ENCODE results near the gene NAALADL2. TPM values are rescaled to one million over a fixed set of nuclear protein-coding genes. Genes with fewer than 3 reads are reported as not detected.

Gene NAALADL2
- total and polyA plus RNA-seq, 2 donors (not counting 1 experiment from before 2014, with no cell fraction given) = 8.8 to 11.6 TPM

GRCh38 chr3:175257123-175257522 is 398.0 kb downstream of the NAALADL2 start:
- Histone ChIP-seq H4K20me1 (ENCODE audit: control insufficient read depth, extremely low read depth, insufficient read depth, low read length) (no peaks in the 10 kb centered on the region), H2AFZ (ENCODE audit: low read length) (no peak overlapping the region), H3K9me3 (ENCODE audit: control insufficient read depth, insufficient read depth, low read depth, low read length) (no peaks in the 10 kb centered on the region), H3K27ac (ENCODE audit: insufficient read depth, low read length) (no peak overlapping the region), H3K4me1 (ENCODE audit: control insufficient read depth, extremely low read depth, insufficient read depth, low read length) (peaks cover 2% of the 10 kb centered on the region), H3K27me3 (ENCODE audit: control insufficient read depth, insufficient read depth, low read length) (no peaks in the 10 kb centered on the region), H3K79me2 (ENCODE audit: control insufficient read depth, insufficient read depth, low read length) (no peaks in the 10 kb centered on the region), H3K4me3 (replicated peaks in 1 of 4; ENCODE audit: control extremely low read depth in 1 of 4, insufficient read depth in 1 of 4, low read depth in 3 of 4, low read length in 4 of 4) (no peak overlapping the region), H3K4me2 (ENCODE audit: extremely low read depth, insufficient read depth, low read length) (no peak overlapping the region), H3K36me3 (ENCODE audit: control insufficient read depth, insufficient read depth, low read length) (no peaks in the 10 kb centered on the region), H3K9ac (ENCODE audit: insufficient read depth, low read length) (no peak overlapping the region)
- no peak for TF ChIP-seq EZH2 (IDR thresholded peaks at IDR 0.05; ENCODE audit: low read length, missing control alignments)
- no peak for TF ChIP-seq CTCF (conservative IDR thresholded peaks at IDR 0.05 in 1 of 2, IDR thresholded peaks at IDR 0.05 in 1 of 2; ENCODE audit: low read depth in 1 of 2, low read length in 2 of 2)
- no peak for DNase-seq (ENCODE audit: low read depth in 2 of 2)

- Histone ChIP-seq H3K27ac (ENCODE audit: insufficient read depth, low read length) (no peak overlapping the region), H3K79me2 (ENCODE audit: control insufficient read depth, insufficient read depth, low read length) (no peaks in the 10 kb centered on the region), H3K27me3 (ENCODE audit: control insufficient read depth, insufficient read depth, low read length) (no peaks in the 10 kb centered on the region), H3K4me2 (ENCODE audit: extremely low read depth, insufficient read depth, low read length) (no peak overlapping the region), H3K9me3 (ENCODE audit: control insufficient read depth, insufficient read depth, low read depth, low read length) (no peaks in the 10 kb centered on the region), H4K20me1 (ENCODE audit: control insufficient read depth, extremely low read depth, insufficient read depth, low read length) (no peaks in the 10 kb centered on the region), H3K4me1 (ENCODE audit: control insufficient read depth, extremely low read depth, insufficient read depth, low read length) (peaks cover 2% of the 10 kb centered on the region), H2AFZ (ENCODE audit: low read length) (no peak overlapping the region), H3K4me3 (replicated peaks in 1 of 4; ENCODE audit: control extremely low read depth in 1 of 4, insufficient read depth in 1 of 4, low read depth in 3 of 4, low read length in 4 of 4) (no peak overlapping the region), H3K9ac (ENCODE audit: insufficient read depth, low read length) (no peak overlapping the region), H3K36me3 (ENCODE audit: control insufficient read depth, insufficient read depth, low read length) (no peaks in the 10 kb centered on the region)
- peak; percentile 50 to 89 for DNase-seq (ENCODE audit: low read depth in 2 of 2)
- TF ChIP-seq EZH2 (IDR thresholded peaks at IDR 0.05; ENCODE audit: low read length, missing control alignments) = no peak
- no peak for TF ChIP-seq CTCF (conservative IDR thresholded peaks at IDR 0.05 in 1 of 2, IDR thresholded peaks at IDR 0.05 in 1 of 2; ENCODE audit: low read depth in 1 of 2, low read length in 2 of 2)
Observed at GRCh38 chr3:175258763-175259162, 399.6 kb downstream of the NAALADL2 start.

GRCh38 chr3:175260145-175260794 is 401.1 kb downstream of the NAALADL2 start:
- no peak overlapping the region for H2AFZ ChIP-seq (ENCODE audit: low read length)
- no peaks in the 10 kb centered on the region for H3K27me3 ChIP-seq (ENCODE audit: control insufficient read depth, insufficient read depth, low read length)
- H3K36me3 ChIP-seq (ENCODE audit: control insufficient read depth, insufficient read depth, low read length) = no peaks in the 10 kb centered on the region
- H3K9me3 ChIP-seq (ENCODE audit: control insufficient read depth, insufficient read depth, low read depth, low read length) = no peaks in the 10 kb centered on the region
- H3K4me3 ChIP-seq (replicated peaks in 1 of 4; ENCODE audit: control extremely low read depth in 1 of 4, insufficient read depth in 1 of 4, low read depth in 3 of 4, low read length in 4 of 4) = no peak overlapping the region
- peaks cover 2% of the 10 kb centered on the region for H3K4me1 ChIP-seq (ENCODE audit: control insufficient read depth, extremely low read depth, insufficient read depth, low read length)
- H3K9ac ChIP-seq (ENCODE audit: insufficient read depth, low read length) = no peak overlapping the region
- DNase-seq (ENCODE audit: low read depth in 2 of 2) = peak; percentile 72 to 85
- TF ChIP-seq EZH2 (IDR thresholded peaks at IDR 0.05; ENCODE audit: low read length, missing control alignments) (no peak), CTCF (conservative IDR thresholded peaks at IDR 0.05 in 1 of 2, IDR thresholded peaks at IDR 0.05 in 1 of 2; ENCODE audit: low read depth in 1 of 2, low read length in 2 of 2) (no peak)
- no peaks in the 10 kb centered on the region for H3K79me2 ChIP-seq (ENCODE audit: control insufficient read depth, insufficient read depth, low read length)
- H3K4me2 ChIP-seq (ENCODE audit: extremely low read depth, insufficient read depth, low read length) = no peak overlapping the region
- no peaks in the 10 kb centered on the region for H4K20me1 ChIP-seq (ENCODE audit: control insufficient read depth, extremely low read depth, insufficient read depth, low read length)
- no peak overlapping the region for H3K27ac ChIP-seq (ENCODE audit: insufficient read depth, low read length)
